ENCODE data around the gene TMEM25.

DNA sequence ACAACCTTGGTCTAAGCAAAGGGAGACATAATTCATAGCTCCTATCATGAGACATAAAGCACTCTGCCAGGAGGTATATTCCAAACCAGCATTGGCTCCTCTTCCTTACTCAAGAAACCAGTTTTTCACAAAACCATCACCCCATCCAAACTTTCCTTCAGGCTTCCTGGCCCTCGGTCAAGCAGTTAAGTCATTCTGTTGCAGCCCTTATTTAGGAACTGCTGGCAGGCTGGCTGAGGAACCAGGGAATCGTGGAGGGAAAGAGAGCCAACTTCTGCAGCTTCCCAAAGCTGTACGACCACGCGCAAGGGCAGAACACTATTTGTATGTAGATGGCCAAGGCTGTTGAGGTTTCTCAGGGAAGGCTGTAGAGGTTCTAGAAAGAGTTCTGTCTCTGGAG lies 34.1 kb downstream of the TMEM25 start:
- TF ChIP-seq, protein P1, sequence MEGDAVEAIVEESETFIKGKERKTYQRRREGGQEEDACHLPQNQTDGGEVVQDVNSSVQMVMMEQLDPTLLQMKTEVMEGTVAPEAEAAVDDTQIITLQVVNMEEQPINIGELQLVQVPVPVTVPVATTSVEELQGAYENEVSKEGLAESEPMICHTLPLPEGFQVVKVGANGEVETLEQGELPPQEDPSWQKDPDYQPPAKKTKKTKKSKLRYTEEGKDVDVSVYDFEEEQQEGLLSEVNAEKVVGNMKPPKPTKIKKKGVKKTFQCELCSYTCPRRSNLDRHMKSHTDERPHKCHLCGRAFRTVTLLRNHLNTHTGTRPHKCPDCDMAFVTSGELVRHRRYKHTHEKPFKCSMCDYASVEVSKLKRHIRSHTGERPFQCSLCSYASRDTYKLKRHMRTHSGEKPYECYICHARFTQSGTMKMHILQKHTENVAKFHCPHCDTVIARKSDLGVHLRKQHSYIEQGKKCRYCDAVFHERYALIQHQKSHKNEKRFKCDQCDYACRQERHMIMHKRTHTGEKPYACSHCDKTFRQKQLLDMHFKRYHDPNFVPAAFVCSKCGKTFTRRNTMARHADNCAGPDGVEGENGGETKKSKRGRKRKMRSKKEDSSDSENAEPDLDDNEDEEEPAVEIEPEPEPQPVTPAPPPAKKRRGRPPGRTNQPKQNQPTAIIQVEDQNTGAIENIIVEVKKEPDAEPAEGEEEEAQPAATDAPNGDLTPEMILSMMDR (IDR thresholded peaks at IDR 0.05; ENCODE audit: poor library complexity, severe bottlenecking), result no peak
- TF ChIP-seq EP300 (conservative IDR thresholded peaks at IDR 0.05; ENCODE audit: poor library complexity, severe bottlenecking) (no peak), EZH2 (IDR thresholded peaks at IDR 0.05; ENCODE audit: borderline replicate concordance, insufficient read depth, low read length, poor library complexity, severe bottlenecking) (no peak)

Data from neural cell (in vitro differentiated cells).